ENCODE measurements around the gene MIER2.
"Not testable (repeated sequence)": the region's sequence is repeated elsewhere in the genome, so short reads cannot be mapped to it uniquely, and the experiment has no call there.

MIER2 gene

DNA sequence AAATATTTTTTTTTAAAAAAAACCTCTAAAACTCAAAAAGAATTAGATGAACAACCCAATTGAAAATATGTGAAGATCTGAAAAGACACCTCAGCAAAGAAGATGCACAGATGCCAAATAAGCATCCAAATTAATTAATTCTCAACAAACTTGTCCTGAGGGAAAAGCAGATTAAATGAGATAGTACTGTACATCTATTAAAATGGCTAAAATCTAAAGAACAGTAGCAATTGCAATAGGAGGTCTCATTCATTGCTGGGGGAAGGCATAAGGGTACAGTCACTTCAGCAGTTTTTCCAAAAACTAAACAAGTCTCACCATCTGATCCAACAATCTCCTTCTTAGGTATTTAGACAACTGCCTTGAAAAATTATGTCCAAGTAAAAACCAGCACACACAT lies 75.4 kb downstream of the MIER2 start:
- TF ChIP-seq ISL1 (CRISPR knock-in tag; IDR thresholded peaks at IDR 0.05) (no peak), PPARA (CRISPR knock-in tag; IDR thresholded peaks at IDR 0.05; ENCODE audit: borderline replicate concordance) (no peak), ZC3H10 (CRISPR knock-in tag; IDR thresholded peaks at IDR 0.05) (no peak), TCF4 (CRISPR knock-in tag; IDR thresholded peaks at IDR 0.05; ENCODE audit: borderline replicate concordance) (no peak), BACH2 (CRISPR knock-in tag; IDR thresholded peaks at IDR 0.05; ENCODE audit: borderline replicate concordance) (no peak), GLIS3 (CRISPR knock-in tag; IDR thresholded peaks at IDR 0.05) (no peak), OSR1 (CRISPR knock-in tag; IDR thresholded peaks at IDR 0.05) (no peak)
- TF ChIP-seq, protein P1, sequence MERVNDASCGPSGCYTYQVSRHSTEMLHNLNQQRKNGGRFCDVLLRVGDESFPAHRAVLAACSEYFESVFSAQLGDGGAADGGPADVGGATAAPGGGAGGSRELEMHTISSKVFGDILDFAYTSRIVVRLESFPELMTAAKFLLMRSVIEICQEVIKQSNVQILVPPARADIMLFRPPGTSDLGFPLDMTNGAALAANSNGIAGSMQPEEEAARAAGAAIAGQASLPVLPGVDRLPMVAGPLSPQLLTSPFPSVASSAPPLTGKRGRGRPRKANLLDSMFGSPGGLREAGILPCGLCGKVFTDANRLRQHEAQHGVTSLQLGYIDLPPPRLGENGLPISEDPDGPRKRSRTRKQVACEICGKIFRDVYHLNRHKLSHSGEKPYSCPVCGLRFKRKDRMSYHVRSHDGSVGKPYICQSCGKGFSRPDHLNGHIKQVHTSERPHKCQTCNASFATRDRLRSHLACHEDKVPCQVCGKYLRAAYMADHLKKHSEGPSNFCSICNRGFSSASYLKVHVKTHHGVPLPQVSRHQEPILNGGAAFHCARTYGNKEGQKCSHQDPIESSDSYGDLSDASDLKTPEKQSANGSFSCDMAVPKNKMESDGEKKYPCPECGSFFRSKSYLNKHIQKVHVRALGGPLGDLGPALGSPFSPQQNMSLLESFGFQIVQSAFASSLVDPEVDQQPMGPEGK (CRISPR knock-in tag; IDR thresholded peaks at IDR 0.05; ENCODE audit: borderline replicate concordance): no peak
- no peak for ATAC-seq

DNA sequence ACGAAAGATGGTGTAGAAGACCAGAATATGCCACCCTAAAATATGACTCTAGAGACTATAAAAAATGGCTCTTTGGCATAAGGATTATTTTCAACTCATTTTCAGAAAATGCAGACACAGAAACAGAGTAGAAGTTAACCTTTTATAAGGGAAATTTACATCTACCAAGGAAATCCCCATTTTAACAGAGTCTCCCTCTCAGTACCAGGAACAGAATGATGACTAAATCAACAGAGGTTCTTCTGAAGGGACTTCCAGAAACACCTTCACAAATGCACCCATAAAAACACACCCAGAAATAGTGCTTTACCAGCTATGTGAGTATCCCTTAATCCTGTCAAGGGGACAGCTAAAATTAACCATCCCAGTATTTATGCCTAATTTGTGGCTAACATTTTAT lies 82.5 kb downstream of the MIER2 start:
- no peak for TF ChIP-seq ZNF565 (CRISPR knock-in tag; conservative IDR thresholded peaks at IDR 0.05; ENCODE audit: low read depth)
- TF ChIP-seq, protein P2, sequence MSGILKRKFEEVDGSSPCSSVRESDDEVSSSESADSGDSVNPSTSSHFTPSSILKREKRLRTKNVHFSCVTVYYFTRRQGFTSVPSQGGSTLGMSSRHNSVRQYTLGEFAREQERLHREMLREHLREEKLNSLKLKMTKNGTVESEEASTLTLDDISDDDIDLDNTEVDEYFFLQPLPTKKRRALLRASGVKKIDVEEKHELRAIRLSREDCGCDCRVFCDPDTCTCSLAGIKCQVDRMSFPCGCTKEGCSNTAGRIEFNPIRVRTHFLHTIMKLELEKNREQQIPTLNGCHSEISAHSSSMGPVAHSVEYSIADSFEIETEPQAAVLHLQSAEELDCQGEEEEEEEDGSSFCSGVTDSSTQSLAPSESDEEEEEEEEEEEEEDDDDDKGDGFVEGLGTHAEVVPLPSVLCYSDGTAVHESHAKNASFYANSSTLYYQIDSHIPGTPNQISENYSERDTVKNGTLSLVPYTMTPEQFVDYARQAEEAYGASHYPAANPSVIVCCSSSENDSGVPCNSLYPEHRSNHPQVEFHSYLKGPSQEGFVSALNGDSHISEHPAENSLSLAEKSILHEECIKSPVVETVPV (CRISPR knock-in tag; IDR thresholded peaks at IDR 0.05): no peak
- no peak for TF ChIP-seq ZFP3 (CRISPR knock-in tag; IDR thresholded peaks at IDR 0.05)
- no peak for TF ChIP-seq ARNTL (CRISPR knock-in tag; IDR thresholded peaks at IDR 0.05; ENCODE audit: borderline replicate concordance, low read depth)
- TF ChIP-seq, protein P1 (CRISPR knock-in tag; IDR thresholded peaks at IDR 0.05; ENCODE audit: borderline replicate concordance): no peak
- TF ChIP-seq, protein P3, sequence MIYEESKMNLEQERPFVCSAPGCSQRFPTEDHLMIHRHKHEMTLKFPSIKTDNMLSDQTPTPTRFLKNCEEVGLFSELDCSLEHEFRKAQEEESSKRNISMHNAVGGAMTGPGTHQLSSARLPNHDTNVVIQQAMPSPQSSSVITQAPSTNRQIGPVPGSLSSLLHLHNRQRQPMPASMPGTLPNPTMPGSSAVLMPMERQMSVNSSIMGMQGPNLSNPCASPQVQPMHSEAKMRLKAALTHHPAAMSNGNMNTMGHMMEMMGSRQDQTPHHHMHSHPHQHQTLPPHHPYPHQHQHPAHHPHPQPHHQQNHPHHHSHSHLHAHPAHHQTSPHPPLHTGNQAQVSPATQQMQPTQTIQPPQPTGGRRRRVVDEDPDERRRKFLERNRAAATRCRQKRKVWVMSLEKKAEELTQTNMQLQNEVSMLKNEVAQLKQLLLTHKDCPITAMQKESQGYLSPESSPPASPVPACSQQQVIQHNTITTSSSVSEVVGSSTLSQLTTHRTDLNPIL (CRISPR knock-in tag; IDR thresholded peaks at IDR 0.05; ENCODE audit: low read depth): no peak
- no peak for TF ChIP-seq ZFP30 (CRISPR knock-in tag; IDR thresholded peaks at IDR 0.05)
- TF ChIP-seq, protein P4, sequence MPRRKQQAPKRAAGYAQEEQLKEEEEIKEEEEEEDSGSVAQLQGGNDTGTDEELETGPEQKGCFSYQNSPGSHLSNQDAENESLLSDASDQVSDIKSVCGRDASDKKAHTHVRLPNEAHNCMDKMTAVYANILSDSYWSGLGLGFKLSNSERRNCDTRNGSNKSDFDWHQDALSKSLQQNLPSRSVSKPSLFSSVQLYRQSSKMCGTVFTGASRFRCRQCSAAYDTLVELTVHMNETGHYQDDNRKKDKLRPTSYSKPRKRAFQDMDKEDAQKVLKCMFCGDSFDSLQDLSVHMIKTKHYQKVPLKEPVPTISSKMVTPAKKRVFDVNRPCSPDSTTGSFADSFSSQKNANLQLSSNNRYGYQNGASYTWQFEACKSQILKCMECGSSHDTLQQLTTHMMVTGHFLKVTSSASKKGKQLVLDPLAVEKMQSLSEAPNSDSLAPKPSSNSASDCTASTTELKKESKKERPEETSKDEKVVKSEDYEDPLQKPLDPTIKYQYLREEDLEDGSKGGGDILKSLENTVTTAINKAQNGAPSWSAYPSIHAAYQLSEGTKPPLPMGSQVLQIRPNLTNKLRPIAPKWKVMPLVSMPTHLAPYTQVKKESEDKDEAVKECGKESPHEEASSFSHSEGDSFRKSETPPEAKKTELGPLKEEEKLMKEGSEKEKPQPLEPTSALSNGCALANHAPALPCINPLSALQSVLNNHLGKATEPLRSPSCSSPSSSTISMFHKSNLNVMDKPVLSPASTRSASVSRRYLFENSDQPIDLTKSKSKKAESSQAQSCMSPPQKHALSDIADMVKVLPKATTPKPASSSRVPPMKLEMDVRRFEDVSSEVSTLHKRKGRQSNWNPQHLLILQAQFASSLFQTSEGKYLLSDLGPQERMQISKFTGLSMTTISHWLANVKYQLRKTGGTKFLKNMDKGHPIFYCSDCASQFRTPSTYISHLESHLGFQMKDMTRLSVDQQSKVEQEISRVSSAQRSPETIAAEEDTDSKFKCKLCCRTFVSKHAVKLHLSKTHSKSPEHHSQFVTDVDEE (CRISPR knock-in tag; IDR thresholded peaks at IDR 0.05): no peak
- no peak for TF ChIP-seq SNAI2 (CRISPR knock-in tag; IDR thresholded peaks at IDR 0.05)
- no peak for TF ChIP-seq TCF4 (CRISPR knock-in tag; IDR thresholded peaks at IDR 0.05; ENCODE audit: borderline replicate concordance)
- no peak for TF ChIP-seq PPARA (CRISPR knock-in tag; IDR thresholded peaks at IDR 0.05; ENCODE audit: borderline replicate concordance)
- no peak for TF ChIP-seq OSR1 (CRISPR knock-in tag; IDR thresholded peaks at IDR 0.05)
- no peak for ATAC-seq

DNA sequence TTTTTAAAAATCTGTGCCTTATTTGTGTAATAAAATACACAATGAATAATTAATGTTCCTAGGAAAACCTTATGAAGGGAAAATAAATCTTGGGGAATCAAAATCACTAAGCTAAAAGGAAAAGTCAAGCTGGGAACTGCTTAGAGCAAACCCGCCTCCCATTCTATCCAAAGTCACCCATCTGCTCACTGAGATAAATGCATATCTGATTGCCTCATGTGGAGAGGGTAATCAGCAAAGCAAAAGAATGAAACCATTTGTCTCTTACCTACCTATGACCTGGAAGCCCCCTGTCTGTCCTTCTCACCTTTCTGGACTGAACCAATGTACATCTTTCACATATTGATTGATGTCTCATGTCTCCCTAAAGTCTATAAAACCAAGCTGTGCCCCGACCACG lies 87.8 kb downstream of the MIER2 start:
- not testable (repeated sequence) for ATAC-seq
